DND-41 (cell line): ENCODE data around the gene PLS3.

Source experiments
- ATAC-seq: fragments of 200-7000 bp; cut with Tn5 transposase; 3 replicates; pipeline ENCODE4 v1.9.1; 2021; ENCODE audit warnings: low read depth; ENCODE audit not compliant: insufficient read depth
- DNase-seq: peaks from one replicate; pipeline ENCODE4 v3.0.0-alpha.2; 2020
- H2AFZ ChIP-seq: 2 replicates; pipeline ENCODE4 v1.6.0; 2012; ENCODE audit warnings: low read depth, low read length
- H3K27ac ChIP-seq: 2 replicates; pipeline ENCODE4 v1.5.1; 2012; ENCODE audit warnings: low read length, inconsistent platforms
- H3K27me3 ChIP-seq: fragments of 200-600 bp; sonication (generic); 2 replicates; pipeline ENCODE4 v1.6.0; 2012; ENCODE audit warnings: low read length, mild to moderate bottlenecking, inconsistent platforms; ENCODE audit not compliant: insufficient read depth, poor library complexity
- H3K36me3 ChIP-seq: 2 replicates; pipeline ENCODE4 v1.5.1; 2012; ENCODE audit warnings: low read length, inconsistent platforms; ENCODE audit not compliant: insufficient read depth
- H3K4me1 ChIP-seq: 2 replicates; pipeline ENCODE4 v1.5.1; 2012; ENCODE audit warnings: mild to moderate bottlenecking, low read length; ENCODE audit not compliant: insufficient read depth
- H3K4me2 ChIP-seq: 2 replicates; pipeline ENCODE4 v1.6.0; 2012; ENCODE audit warnings: mild to moderate bottlenecking, moderate library complexity, low read length, inconsistent platforms; ENCODE audit not compliant: insufficient read depth
- H3K4me3 ChIP-seq, 2 experiments: fragments of 200-600 bp in 1 of 2; shearing (Covaris generic) in 1 of 2; 2 replicates each; pipeline ENCODE4 v1.5.1; 2012 to 2016; ENCODE audit warnings: inconsistent platforms in 2 of 2, low read length in 2 of 2, mild to moderate bottlenecking in 2 of 2, low read depth in 1 of 2, moderate library complexity in 1 of 2
- H3K79me2 ChIP-seq: 2 replicates; pipeline ENCODE4 v1.6.0; 2012; ENCODE audit warnings: low read length, inconsistent platforms; ENCODE audit not compliant: insufficient read depth
- H3K9ac ChIP-seq: 2 replicates; pipeline ENCODE4 v1.6.0; 2012; ENCODE audit warnings: low read depth, mild to moderate bottlenecking, inconsistent platforms, low read length, moderate library complexity
- H3K9me3 ChIP-seq: 2 replicates; pipeline ENCODE4 v1.5.1; 2012; ENCODE audit warnings: low read length, moderate library complexity, mild to moderate bottlenecking, inconsistent platforms; ENCODE audit not compliant: insufficient read depth, severe bottlenecking
- H4K20me1 ChIP-seq: 2 replicates; pipeline ENCODE4 v1.6.0; 2012; ENCODE audit warnings: low read length; ENCODE audit not compliant: insufficient read depth
- CTCF ChIP-seq: IDR thresholded peaks from 2 replicates; pipeline ENCODE4 v1.5.1; 2012; ENCODE audit warnings: borderline replicate concordance, low read length, moderate library complexity, mild to moderate bottlenecking; ENCODE audit not compliant: poor library complexity, severe bottlenecking; ENCODE audit errors: extremely low read depth
- EZH2 ChIP-seq: IDR thresholded peaks from 3 replicates; pipeline ENCODE4 v1.6.1; 2012; ENCODE audit warnings: borderline replicate concordance, low read depth, mild to moderate bottlenecking, moderate library complexity, low read length, inconsistent platforms; ENCODE audit not compliant: severe bottlenecking

Gene PLS3

DNA sequence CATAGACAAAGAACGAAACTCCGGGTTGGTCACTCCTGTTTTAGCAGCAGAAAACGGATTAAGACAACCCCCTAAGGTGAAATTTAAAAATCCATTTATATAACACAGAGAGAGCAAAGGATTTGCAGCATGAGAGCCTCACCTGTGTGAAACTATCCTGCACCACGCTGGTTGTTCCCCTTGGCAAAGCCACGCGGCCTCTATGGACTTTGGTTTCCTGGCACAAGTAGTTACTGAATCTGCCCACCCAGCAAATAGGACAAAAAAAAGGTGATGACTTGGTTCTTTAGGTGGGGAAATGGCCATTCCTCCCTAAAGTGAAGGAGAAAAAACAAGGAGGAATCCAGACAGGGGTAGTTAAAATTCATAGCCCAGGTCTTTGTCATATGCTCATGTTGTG lies 133.1 kb downstream of the PLS3 start:
- Histone ChIP-seq H3K27me3 (no peaks in the 10 kb centered on the region), H3K9me3 (no peaks in the 10 kb centered on the region), H3K4me2 (no peak overlapping the region), H3K4me3 (no peak overlapping the region), H3K36me3 (no peaks in the 10 kb centered on the region), H3K9ac (no peak overlapping the region), H3K4me1 (no peaks in the 10 kb centered on the region), H3K79me2 (no peaks in the 10 kb centered on the region), H2AFZ (no peak overlapping the region), H3K27ac (no peak overlapping the region), H4K20me1 (no peaks in the 10 kb centered on the region)
- no peak for DNase-seq
- TF ChIP-seq EZH2 (no peak), CTCF (no peak)
- no peak for ATAC-seq

- ATAC-seq (no peak), DNase-seq (no peak)
- no peak overlapping the region for H3K4me2 ChIP-seq
- H3K27ac ChIP-seq: no peak overlapping the region
- no peak for TF ChIP-seq CTCF
- no peaks in the 10 kb centered on the region for H3K9me3 ChIP-seq
- H3K36me3 ChIP-seq: no peaks in the 10 kb centered on the region
- H4K20me1 ChIP-seq: no peaks in the 10 kb centered on the region
- no peaks in the 10 kb centered on the region for H3K4me1 ChIP-seq
- H3K79me2 ChIP-seq: no peaks in the 10 kb centered on the region
- H3K9ac ChIP-seq: no peak overlapping the region
- H3K4me3 ChIP-seq: no peak overlapping the region
- H2AFZ ChIP-seq: no peak overlapping the region
- H3K27me3 ChIP-seq: no peaks in the 10 kb centered on the region
Observed at GRCh38 chrX:115696039-115696438, 135.1 kb downstream of the PLS3 start.

DNA sequence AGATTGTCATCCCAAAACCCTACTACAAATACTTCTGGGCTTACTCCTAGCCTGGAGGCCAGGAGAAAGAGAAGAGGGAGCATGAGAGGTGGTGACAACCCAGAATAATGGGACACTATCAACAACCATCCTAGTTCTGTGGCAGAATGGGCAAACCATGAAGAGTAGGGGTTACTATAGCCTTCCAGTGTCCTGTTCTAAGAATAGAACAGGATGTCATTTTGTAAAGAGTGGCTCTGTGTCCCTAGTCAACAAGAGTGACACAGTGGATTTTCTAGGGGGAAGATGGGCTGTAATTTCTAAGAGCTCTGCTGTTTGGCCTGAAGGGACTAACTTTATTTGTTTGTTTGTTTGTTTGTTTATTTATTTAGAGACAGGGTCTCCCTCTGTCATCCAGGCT lies 136.0 kb downstream of the PLS3 start:
- Histone ChIP-seq H2AFZ (no peak overlapping the region), H3K27ac (no peak overlapping the region), H3K4me2 (no peak overlapping the region), H3K9ac (no peak overlapping the region), H3K79me2 (no peaks in the 10 kb centered on the region), H3K4me1 (no peaks in the 10 kb centered on the region), H3K4me3 (no peak overlapping the region), H4K20me1 (no peaks in the 10 kb centered on the region), H3K9me3 (no peaks in the 10 kb centered on the region), H3K36me3 (no peaks in the 10 kb centered on the region), H3K27me3 (no peaks in the 10 kb centered on the region)
- no peak for TF ChIP-seq EZH2
- no peak for TF ChIP-seq CTCF
- no peak for DNase-seq
- no peak for ATAC-seq

DNA sequence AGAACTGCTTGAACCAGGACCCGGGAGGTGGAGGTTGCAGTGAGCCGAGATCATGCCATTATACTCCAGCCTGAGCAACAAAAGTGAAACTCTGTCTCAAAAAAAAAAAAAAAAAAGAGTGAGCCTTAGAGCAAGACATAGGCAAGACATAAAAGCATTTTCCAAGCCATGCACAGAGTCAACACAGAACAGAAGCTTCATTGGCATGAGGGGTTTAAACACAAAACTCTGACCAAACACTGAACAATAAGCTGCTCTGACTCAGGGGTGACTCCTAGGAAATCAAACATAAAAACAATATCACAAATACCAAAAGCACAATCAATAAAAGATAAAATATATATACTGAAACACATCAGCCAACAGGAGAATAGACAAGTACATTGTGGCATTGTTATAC lies 136.8 kb downstream of the PLS3 start:
- TF ChIP-seq CTCF: no peak
- no peak for TF ChIP-seq EZH2
- no peak overlapping the region for H3K4me3 ChIP-seq

More for the DNA sequence above, 136.8 kb downstream of the PLS3 start:
- Histone ChIP-seq H3K4me1 (no peaks in the 10 kb centered on the region), H3K9me3 (no peaks in the 10 kb centered on the region), H3K27me3 (no peaks in the 10 kb centered on the region), H3K27ac (no peak overlapping the region), H3K36me3 (no peaks in the 10 kb centered on the region), H3K9ac (no peak overlapping the region), H2AFZ (no peak overlapping the region), H4K20me1 (no peaks in the 10 kb centered on the region), H3K79me2 (no peaks in the 10 kb centered on the region), H3K4me2 (no peak overlapping the region)
- no peak for DNase-seq
- ATAC-seq: no peak
